ENCODE data around the gene SUMF1.

Gene SUMF1

DNA sequence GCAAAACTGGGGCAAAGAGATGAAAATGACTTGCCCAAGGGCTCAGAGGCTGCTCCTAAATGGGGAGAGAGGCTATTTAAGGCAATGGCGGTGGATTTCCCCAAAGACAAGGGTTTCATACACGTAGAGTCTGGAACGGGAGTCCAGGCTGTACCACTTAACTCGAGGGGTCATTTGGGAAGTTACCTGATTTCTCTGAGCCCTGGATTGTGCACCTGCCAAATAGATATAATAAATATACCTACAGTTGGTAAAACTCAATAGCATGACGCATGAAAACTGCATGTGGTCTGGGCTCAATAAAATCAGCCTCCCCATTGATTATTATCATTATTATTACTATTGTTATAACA lies 24.8 kb upstream of the SUMF1 start:
- TF ChIP-seq ZNF274 (IDR thresholded peaks at IDR 0.05; ENCODE audit: low read depth, low read length), result no peak
- no peak for TF ChIP-seq YY1 (IDR thresholded peaks at IDR 0.05; ENCODE audit: insufficient read depth, insufficient read length)
- TF ChIP-seq SUZ12 (IDR thresholded peaks at IDR 0.05; ENCODE audit: extremely low read depth, insufficient read depth, insufficient read length), result no peak
- Histone ChIP-seq H3K4me1 (ENCODE audit: insufficient read depth, insufficient read length) (no peaks in the 10 kb centered on the region), H3K9ac (ENCODE audit: insufficient read length, low read depth) (no peak overlapping the region), H3K9me3 (ENCODE audit: insufficient read depth, low read length) (no peaks in the 10 kb centered on the region), H3K4me3 (ENCODE audit: insufficient read length, low read depth) (peak overlapping the region; percentile 55), H3K36me3 (ENCODE audit: insufficient read depth, insufficient read length, low read length) (no peaks in the 10 kb centered on the region), H3K27me3 (ENCODE audit: insufficient read depth, insufficient read length) (peaks cover 31% of the 10 kb centered on the region)
- DNase-seq (ENCODE audit: low read depth, low spot score), result no peak

DNA sequence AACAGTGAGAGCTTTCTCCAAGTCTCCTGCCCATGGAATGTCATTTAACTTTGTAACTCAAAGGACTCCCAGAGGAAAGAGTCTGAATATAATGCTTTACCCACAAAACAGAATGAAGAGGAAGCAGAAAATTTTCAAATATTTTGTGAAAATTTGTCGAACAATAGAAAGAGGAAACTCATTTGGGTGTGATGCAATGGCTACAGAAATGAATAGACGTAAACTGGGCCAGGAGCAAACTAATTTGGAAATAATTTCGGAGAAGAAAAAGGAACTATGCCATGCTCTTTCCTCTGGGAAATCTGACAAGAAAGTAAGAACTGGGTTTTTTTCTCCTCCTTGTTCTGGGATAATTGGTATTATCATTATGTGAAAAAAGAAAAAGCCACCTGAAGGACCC lies 11.2 kb upstream of the SUMF1 start:
- no peaks in the 10 kb centered on the region for H3K9me3 ChIP-seq (ENCODE audit: insufficient read depth, low read length)
- no peak overlapping the region for H3K9ac ChIP-seq (ENCODE audit: insufficient read length, low read depth)
- H3K36me3 ChIP-seq (ENCODE audit: insufficient read depth, insufficient read length, low read length), result no peaks in the 10 kb centered on the region
- DNase-seq (ENCODE audit: low read depth, low spot score), result no peak
- peaks cover 2% of the 10 kb centered on the region for H3K4me1 ChIP-seq (ENCODE audit: insufficient read depth, insufficient read length)
- H3K4me3 ChIP-seq (ENCODE audit: insufficient read length, low read depth), result no peak overlapping the region
- TF ChIP-seq YY1 (IDR thresholded peaks at IDR 0.05; ENCODE audit: insufficient read depth, insufficient read length) (no peak), SUZ12 (IDR thresholded peaks at IDR 0.05; ENCODE audit: extremely low read depth, insufficient read depth, insufficient read length) (no peak), ZNF274 (IDR thresholded peaks at IDR 0.05; ENCODE audit: low read depth, low read length) (no peak)
- H3K27me3 ChIP-seq (ENCODE audit: insufficient read depth, insufficient read length), result no peaks in the 10 kb centered on the region

- Histone ChIP-seq H3K27me3 (ENCODE audit: insufficient read depth, insufficient read length) (no peaks in the 10 kb centered on the region), H3K9ac (ENCODE audit: insufficient read length, low read depth) (no peak overlapping the region), H3K4me3 (ENCODE audit: insufficient read length, low read depth) (no peak overlapping the region), H3K9me3 (ENCODE audit: insufficient read depth, low read length) (no peaks in the 10 kb centered on the region), H3K36me3 (ENCODE audit: insufficient read depth, insufficient read length, low read length) (no peaks in the 10 kb centered on the region), H3K4me1 (ENCODE audit: insufficient read depth, insufficient read length) (peaks cover 2% of the 10 kb centered on the region)
- DNase-seq (ENCODE audit: low read depth, low spot score), result no peak
- TF ChIP-seq ZNF274 (IDR thresholded peaks at IDR 0.05; ENCODE audit: low read depth, low read length) (no peak), YY1 (IDR thresholded peaks at IDR 0.05; ENCODE audit: insufficient read depth, insufficient read length) (no peak), SUZ12 (IDR thresholded peaks at IDR 0.05; ENCODE audit: extremely low read depth, insufficient read depth, insufficient read length) (no peak)
Observed at GRCh38 chr3:4476496-4476895, 9.4 kb upstream of the SUMF1 start.

- H3K4me1 ChIP-seq (ENCODE audit: insufficient read depth, insufficient read length), result peaks cover 2% of the 10 kb centered on the region
- no peaks in the 10 kb centered on the region for H3K9me3 ChIP-seq (ENCODE audit: insufficient read depth, low read length)
- H3K27me3 ChIP-seq (ENCODE audit: insufficient read depth, insufficient read length), result no peaks in the 10 kb centered on the region
- no peak overlapping the region for H3K4me3 ChIP-seq (ENCODE audit: insufficient read length, low read depth)
- H3K9ac ChIP-seq (ENCODE audit: insufficient read length, low read depth), result no peak overlapping the region
- no peak for TF ChIP-seq SUZ12 (IDR thresholded peaks at IDR 0.05; ENCODE audit: extremely low read depth, insufficient read depth, insufficient read length)
- no peak for TF ChIP-seq ZNF274 (IDR thresholded peaks at IDR 0.05; ENCODE audit: low read depth, low read length)
- no peak for TF ChIP-seq YY1 (IDR thresholded peaks at IDR 0.05; ENCODE audit: insufficient read depth, insufficient read length)
- no peak for DNase-seq (ENCODE audit: low read depth, low spot score)
- H3K36me3 ChIP-seq (ENCODE audit: insufficient read depth, insufficient read length, low read length), result no peaks in the 10 kb centered on the region
Observed at GRCh38 chr3:4475804-4476203, 8.7 kb upstream of the SUMF1 start.

DNA sequence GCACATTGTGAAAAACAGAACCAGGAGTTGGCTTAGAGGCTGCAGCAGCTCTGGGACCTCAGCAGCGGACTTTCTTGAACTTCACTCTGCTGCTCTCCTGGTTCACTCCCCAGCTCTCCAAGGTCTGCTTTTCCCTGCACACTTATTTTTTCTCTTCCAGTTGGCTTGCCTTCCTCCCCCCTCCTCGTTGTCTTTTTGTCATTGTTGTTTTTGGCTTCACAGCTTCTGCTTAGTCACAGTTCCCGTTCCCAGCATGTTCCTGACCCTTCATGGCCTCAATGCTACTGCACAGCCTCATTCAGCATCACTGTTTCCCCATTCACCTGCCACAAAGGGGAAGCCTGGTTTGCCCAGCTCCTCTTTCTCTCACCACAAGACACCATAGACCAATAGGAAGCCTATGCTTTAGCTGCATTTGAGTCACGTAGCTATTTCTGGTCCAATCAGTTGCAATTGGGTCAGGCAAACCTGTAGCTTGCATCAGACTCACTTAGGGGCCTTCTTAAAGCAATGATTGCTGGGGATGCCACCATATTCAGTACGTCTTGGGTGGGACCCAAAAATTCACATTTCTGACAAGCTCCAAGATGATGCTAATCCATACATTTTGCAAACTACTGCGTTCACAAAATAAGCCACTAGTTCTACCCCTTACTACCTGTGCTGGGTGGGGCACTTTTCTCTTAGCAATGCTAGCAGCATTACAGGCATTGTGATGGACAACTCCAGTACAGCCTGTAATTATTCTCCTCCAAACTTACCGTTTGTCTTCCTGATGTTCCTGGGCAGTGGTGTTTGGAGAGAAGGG lies 7.8 kb upstream of the SUMF1 start:
- Histone ChIP-seq H3K27me3 (ENCODE audit: insufficient read depth, insufficient read length) (no peaks in the 10 kb centered on the region), H3K36me3 (ENCODE audit: insufficient read depth, insufficient read length, low read length) (no peaks in the 10 kb centered on the region), H3K9me3 (ENCODE audit: insufficient read depth, low read length) (no peaks in the 10 kb centered on the region), H3K4me1 (ENCODE audit: insufficient read depth, insufficient read length) (peaks cover 2% of the 10 kb centered on the region), H3K9ac (ENCODE audit: insufficient read length, low read depth) (no peak overlapping the region), H3K4me3 (ENCODE audit: insufficient read length, low read depth) (no peak overlapping the region)
- TF ChIP-seq SUZ12 (IDR thresholded peaks at IDR 0.05; ENCODE audit: extremely low read depth, insufficient read depth, insufficient read length) (no peak), YY1 (IDR thresholded peaks at IDR 0.05; ENCODE audit: insufficient read depth, insufficient read length) (no peak), ZNF274 (IDR thresholded peaks at IDR 0.05; ENCODE audit: low read depth, low read length) (no peak)
- DNase-seq (ENCODE audit: low read depth, low spot score), result no peak

GRCh38 chr3:4472766-4473165 lies 5.7 kb upstream of the SUMF1 start:
- no peaks in the 10 kb centered on the region for H3K36me3 ChIP-seq (ENCODE audit: insufficient read depth, insufficient read length, low read length)
- H3K27me3 ChIP-seq (ENCODE audit: insufficient read depth, insufficient read length), result no peaks in the 10 kb centered on the region
- no peak overlapping the region for H3K4me3 ChIP-seq (ENCODE audit: insufficient read length, low read depth)
- no peak for DNase-seq (ENCODE audit: low read depth, low spot score)
- H3K9ac ChIP-seq (ENCODE audit: insufficient read length, low read depth), result no peak overlapping the region
- H3K9me3 ChIP-seq (ENCODE audit: insufficient read depth, low read length), result no peaks in the 10 kb centered on the region
- H3K4me1 ChIP-seq (ENCODE audit: insufficient read depth, insufficient read length), result peaks cover 2% of the 10 kb centered on the region
- TF ChIP-seq SUZ12 (IDR thresholded peaks at IDR 0.05; ENCODE audit: extremely low read depth, insufficient read depth, insufficient read length) (no peak), YY1 (IDR thresholded peaks at IDR 0.05; ENCODE audit: insufficient read depth, insufficient read length) (no peak)

GRCh38 chr3:4472312-4472711 lies 5.2 kb upstream of the SUMF1 start:
- DNase-seq (ENCODE audit: low read depth, low spot score), result no peak
- TF ChIP-seq SUZ12 (IDR thresholded peaks at IDR 0.05; ENCODE audit: extremely low read depth, insufficient read depth, insufficient read length) (no peak), YY1 (IDR thresholded peaks at IDR 0.05; ENCODE audit: insufficient read depth, insufficient read length) (no peak), ZNF274 (IDR thresholded peaks at IDR 0.05; ENCODE audit: low read depth, low read length) (no peak)
- no peaks in the 10 kb centered on the region for H3K9me3 ChIP-seq (ENCODE audit: insufficient read depth, low read length)
- no peaks in the 10 kb centered on the region for H3K27me3 ChIP-seq (ENCODE audit: insufficient read depth, insufficient read length)
- H3K4me3 ChIP-seq (ENCODE audit: insufficient read length, low read depth), result no peak overlapping the region
- H3K9ac ChIP-seq (ENCODE audit: insufficient read length, low read depth), result no peak overlapping the region
- H3K4me1 ChIP-seq (ENCODE audit: insufficient read depth, insufficient read length), result peaks cover 2% of the 10 kb centered on the region
- H3K36me3 ChIP-seq (ENCODE audit: insufficient read depth, insufficient read length, low read length), result no peaks in the 10 kb centered on the region

All from NT2/D1 (cell line).